Measurements from ENCODE around the gene AMBRA1. TPM values are rescaled to one million over a fixed set of nuclear protein-coding genes. Genes with fewer than 3 reads are reported as not detected.

The AMBRA1 gene
- polyA plus RNA-seq, 2 of the 4 experiments (the other 2 are of a cell fraction): 11.5 to 13.4 TPM

GRCh38 chr11:46455834-46456233 lies 138.0 kb downstream of the AMBRA1 start:
- TF ChIP-seq ZFP36 (IDR thresholded peaks at IDR 0.05; ENCODE audit: borderline replicate concordance, partially characterized antibody) (no peak), ELK1 (IDR thresholded peaks at IDR 0.05; ENCODE audit: low read depth, low read length) (no peak), MAX (IDR thresholded peaks at IDR 0.05) (no peak), MYC (IDR thresholded peaks at IDR 0.05; ENCODE audit: borderline replicate concordance, low read length) (no peak)
- no peaks in the 10 kb centered on the region for H3K9me3 ChIP-seq
- H3K27ac ChIP-seq: no peak overlapping the region
- no peak overlapping the region for H3K4me3 ChIP-seq
- no peaks in the 10 kb centered on the region for H3K4me1 ChIP-seq
- 74% methylated on average over 1 of the region's 1 CpG for WGBS (ENCODE audit: missing lambda C conversion rate)
- H3K4me2 ChIP-seq: no peak overlapping the region
- ChIA-PET POLR2A (no interaction called here), CTCF (interaction anchor here (1.8 kb wide), 1 partner anchor 73 kb away, joined by 4 read pairs; no protein-coding TSS in a partner anchor)
- ATAC-seq (no peak), DNase-seq (ENCODE audit: low read depth in 1 of 2, low spot score in 1 of 2) (no peak), FAIRE-seq (no peak)

- no peak for DNase-seq (ENCODE audit: low read depth in 1 of 2, low spot score in 1 of 2)
- Histone ChIP-seq H3K4me3 (no peak overlapping the region), H3K9me3 (no peaks in the 10 kb centered on the region), H3K4me2 (no peak overlapping the region), H3K27ac (no peak overlapping the region), H3K4me1 (no peaks in the 10 kb centered on the region)
- TF ChIP-seq CBX8 (IDR thresholded peaks at IDR 0.05) (no peak), EHMT2 (IDR thresholded peaks at IDR 0.05; ENCODE audit: low read depth) (no peak), ZNF302 (CRISPR knock-in tag; IDR thresholded peaks at IDR 0.05) (no peak), FOSB (CRISPR knock-in tag; IDR thresholded peaks at IDR 0.05) (no peak), RAD21 (conservative IDR thresholded peaks at IDR 0.05 in 1 of 2, IDR thresholded peaks at IDR 0.05 in 1 of 2) (no peak), MYC (IDR thresholded peaks at IDR 0.05; ENCODE audit: borderline replicate concordance, low read length) (no peak), NPAS2 (CRISPR knock-in tag; IDR thresholded peaks at IDR 0.05; ENCODE audit: borderline replicate concordance) (no peak)
- FAIRE-seq: no peak
- 92% methylated on average over 4 of the region's 4 CpGs for WGBS (ENCODE audit: missing lambda C conversion rate)
- no peak for ATAC-seq
- CTCF ChIA-PET: interaction anchor here (1.0 to 3.0 kb wide), 4 partner anchors 10 to 64 kb away, joined by 3 to 11 read pairs (median 4); no protein-coding TSS in a partner anchor
- POLR2A ChIA-PET: no interaction called here
Measured at GRCh38 chr11:46452918-46453517, 140.8 kb downstream of the AMBRA1 start.

GRCh38 chr11:46451759-46452158 lies 142.1 kb downstream of the AMBRA1 start:
- ChIA-PET CTCF (interaction anchor here (0.6 to 3.0 kb wide), 7 partner anchors 9 to 305 kb away, joined by 3 to 11 read pairs (median 4); no protein-coding TSS in a partner anchor), POLR2A (no interaction called here)
- no peaks in the 10 kb centered on the region for H3K4me1 ChIP-seq
- no peaks in the 10 kb centered on the region for H3K9me3 ChIP-seq
- H3K4me2 ChIP-seq: no peak overlapping the region
- no peak for FAIRE-seq
- ATAC-seq: no peak
- TF ChIP-seq EHMT2 (IDR thresholded peaks at IDR 0.05; ENCODE audit: low read depth) (no peak), JUNB (IDR thresholded peaks at IDR 0.05) (no peak)
- no peak overlapping the region for H3K4me3 ChIP-seq
- no peak overlapping the region for H3K27ac ChIP-seq
- no peak for DNase-seq (ENCODE audit: low read depth in 1 of 2, low spot score in 1 of 2)

- H3K4me2 ChIP-seq: no peak overlapping the region
- TF ChIP-seq EHF (CRISPR knock-in tag; IDR thresholded peaks at IDR 0.05): no peak
- no peak for TF ChIP-seq NR3C1 (IDR thresholded peaks at IDR 0.05)
- TF ChIP-seq CHD2 (IDR thresholded peaks at IDR 0.05; ENCODE audit: low read length, partially characterized antibody): no peak
- TF ChIP-seq ESRRA (IDR thresholded peaks at IDR 0.05; ENCODE audit: borderline replicate concordance, low read length): no peak
- TF ChIP-seq RFX5 (IDR thresholded peaks at IDR 0.05): no peak
- FAIRE-seq (no peak), ATAC-seq (no peak), DNase-seq (ENCODE audit: low read depth in 1 of 2, low spot score in 1 of 2) (no peak)
- H3K9me3 ChIP-seq: no peaks in the 10 kb centered on the region
- H3K4me1 ChIP-seq: no peaks in the 10 kb centered on the region
- H3K27ac ChIP-seq: no peak overlapping the region
- 81% methylated on average over 3 of the region's 3 CpGs for WGBS (ENCODE audit: missing lambda C conversion rate)
- ChIA-PET CTCF (interaction anchor here (1.2 to 3.0 kb wide), 5 partner anchors 29 to 86 kb away, joined by 3 to 11 read pairs (median 4); no protein-coding TSS in a partner anchor), POLR2A (no interaction called here)
- no peak overlapping the region for H3K4me3 ChIP-seq
Measured at GRCh38 chr11:46450846-46451477, 142.9 kb downstream of the AMBRA1 start.

Data from A549 (cell line).